ENCODE measurements around the gene GPR139.
A peak's percentile ranks its signal among the peaks of the same experiment; 100 is the strongest.

Gene GPR139

GRCh38 chr16:20051611-20052010 lies 22.1 kb downstream of the GPR139 start:
- no peak for DNase-seq

- no peak for DNase-seq
Observed at GRCh38 chr16:20051147-20051546, 22.5 kb downstream of the GPR139 start.

GRCh38 chr16:20049831-20050230 lies 23.9 kb downstream of the GPR139 start:
- no peak for DNase-seq

- DNase-seq: no peak
Observed at GRCh38 chr16:20045886-20046285, 27.8 kb downstream of the GPR139 start.

GRCh38 chr16:20042848-20043247 lies 30.8 kb downstream of the GPR139 start:
- no peak for DNase-seq

- DNase-seq: no peak
Observed at GRCh38 chr16:20041924-20042596, 31.6 kb downstream of the GPR139 start.

GRCh38 chr16:20040011-20040410 lies 33.7 kb downstream of the GPR139 start:
- no peak for DNase-seq

GRCh38 chr16:20029611-20030010 lies 44.1 kb downstream of the GPR139 start:
- no peak for DNase-seq

GRCh38 chr16:20026361-20027072 lies 47.2 kb downstream of the GPR139 start:
- DNase-seq: no peak

GRCh38 chr16:20023190-20023589 lies 50.5 kb downstream of the GPR139 start:
- no peak for DNase-seq

GRCh38 chr16:20020976-20021375 lies 52.7 kb downstream of the GPR139 start:
- no peak for DNase-seq

GRCh38 chr16:20020083-20020482 lies 53.6 kb downstream of the GPR139 start:
- no peak for DNase-seq

GRCh38 chr16:20016234-20016633 lies 57.5 kb downstream of the GPR139 start:
- no peak for DNase-seq

- no peak for DNase-seq
Observed at GRCh38 chr16:20004931-20005330, 68.8 kb downstream of the GPR139 start.

GRCh38 chr16:20002936-20003335 lies 70.8 kb downstream of the GPR139 start:
- DNase-seq: no peak

GRCh38 chr16:20001856-20002707 lies 71.6 kb downstream of the GPR139 start:
- DNase-seq: peak; percentile 16

GRCh38 chr16:19997734-19998133 lies 76.0 kb downstream of the GPR139 start:
- DNase-seq: no peak

- peak; percentile 51 for DNase-seq
Observed at GRCh38 chr16:19997264-19997663, 76.4 kb downstream of the GPR139 start.

GRCh38 chr16:19994466-19995170 lies 79.1 kb downstream of the GPR139 start:
- no peak for DNase-seq

GRCh38 chr16:19991614-19992013 lies 82.1 kb downstream of the GPR139 start:
- DNase-seq: no peak

- DNase-seq: no peak
Observed at GRCh38 chr16:19984135-19984534, 89.6 kb downstream of the GPR139 start.

Measured in NCI-H1092 treated with DMSO at 0.1 percent for 48 hours (cell line).